Activated B cell treated with CpG ODN at 0.5 μM for 24 hours (primary cell): ENCODE measurements around the gene RGPD8. TPM values are rescaled to one million over a fixed set of nuclear protein-coding genes. Genes with fewer than 3 reads are reported as not detected.
A peak's percentile ranks its signal among the peaks of the same experiment; 100 is the strongest.
"Not testable (repeated sequence)": the region's sequence is repeated elsewhere in the genome, so short reads cannot be mapped to it uniquely, and the experiment has no call there.

Experiments used
- ATAC-seq: fragments of 200-7000 bp; cut with Tn5 transposase; one replicate; pipeline ENCODE4 v1.10.0; 2021; ENCODE audit warnings: low read depth, mild to moderate bottlenecking, moderate library complexity
- CTCF ChIA-PET: fragments of 350-600 bp; sonication (Branson Sonifier 250); formaldehyde crosslinking; loops from one replicate; lab custom pipeline; 2021; ENCODE audit warnings: antibody characterized with exemption; lab: Charles Lee
- POLR2A ChIA-PET: fragments of 350-600 bp; sonication (Branson Sonifier 250); formaldehyde crosslinking; loops from one replicate; lab custom pipeline; 2021; ENCODE audit warnings: antibody characterized with exemption; lab: Charles Lee
- DNase-seq: peaks from one replicate; pipeline ENCODE4 v3.0.0; 2022
- H3K27ac Mint-ChIP-seq: one replicate; pipeline ENCODE4 v1.8.0; 2020; ENCODE audit warnings: mixed read lengths
- H3K27me3 Mint-ChIP-seq: one replicate; pipeline ENCODE4 v1.8.0; 2021; ENCODE audit warnings: mixed read lengths
- H3K36me3 Mint-ChIP-seq: one replicate; pipeline ENCODE4 v1.8.0; 2021; ENCODE audit warnings: low read depth, mixed read lengths
- H3K4me1 Mint-ChIP-seq: one replicate; pipeline ENCODE4 v1.8.0; 2021; ENCODE audit warnings: mixed read lengths
- H3K4me3 Mint-ChIP-seq: one replicate; pipeline ENCODE4 v1.8.0; 2020; ENCODE audit warnings: mild to moderate bottlenecking, mixed read lengths
- H3K9me3 Mint-ChIP-seq: one replicate; pipeline ENCODE4 v1.8.0; 2020; ENCODE audit warnings: mixed read lengths
- CTCF ChIP-seq: fragments of 200-600 bp; IDR thresholded peaks from one replicate; pipeline ENCODE4 v1.8.0; 2022; ENCODE audit warnings: antibody characterized with exemption, mild to moderate bottlenecking
- intact Hi-C: fragments of 100-400 bp; cut with micrococcal nuclease; formaldehyde crosslinking; loops from one replicate; pipeline ENCODE4 v1.15.1; 2024
- total RNA-seq: library from RNA; stranded (reverse); gene quantifications from 2 replicates; pipeline ENCODE4 v1.2.3, GENCODE V29; 2022

The RGPD8 gene
- total RNA-seq = 16.4 and 26.6 TPM in 2 replicates

- Mint-ChIP-seq H3K27ac (peak within 1 kb of the TSS; percentile 63), H3K4me3 (peak within 1 kb of the TSS; percentile 82)
- H3K9me3 Mint-ChIP-seq, H3K27me3 Mint-ChIP-seq, H3K4me1 Mint-ChIP-seq, intact Hi-C loops, H3K36me3 Mint-ChIP-seq: not testable (repeated sequence)
- ChIA-PET POLR2A (interaction anchor here (0.6 to 0.7 kb wide), 8 partner anchors 65 to 385 kb away, joined by 3 to 10 read pairs (median 5); no protein-coding TSS in a partner anchor), CTCF (interaction anchor here (1.0 kb wide), 1 partner anchor 312 kb away, joined by 3 read pairs; no protein-coding TSS in a partner anchor)
- ATAC-seq = peak; percentile 99
- peak; percentile 80 for DNase-seq
Measured at GRCh38 chr2:112433480-112433879, at the start of gene RGPD8. TSS of gene RGPD8 (minus strand) at chr2:112433645. CDS start at chr2:112433453, 192 bp downstream.

GRCh38 chr2:112483042-112483473 is 49.6 kb upstream of the RGPD8 start:
- Mint-ChIP-seq H3K4me3 (peak overlapping the region; percentile 93), H3K36me3 (peaks cover 20% of the 10 kb centered on the region), H3K27ac (no peak overlapping the region), H3K9me3 (no peaks in the 10 kb centered on the region), H3K27me3 (no peaks in the 10 kb centered on the region), H3K4me1 (peaks cover 22% of the 10 kb centered on the region)
- POLR2A ChIA-PET = interaction anchor here (0.7 to 1.1 kb wide), 5 partner anchors 58 to 428 kb away, joined by 3 to 5 read pairs (median 3); partner anchors contain the start of genes CHCHD5 and TMEM87B
- CTCF ChIA-PET = no interaction called here
- intact Hi-C loops = loop anchor here (2.0 to 5.0 kb wide), 3 partner anchors 164 to 601 kb away; partner anchors contain the start of genes ANAPC1, SLC20A1 and TMEM87B
- no peak for DNase-seq
- TF ChIP-seq CTCF = no peak
- no peak for ATAC-seq

- no peak for TF ChIP-seq CTCF
- ChIA-PET CTCF (no interaction called here), POLR2A (interaction anchor here (0.7 to 1.0 kb wide), 4 partner anchors 101 to 427 kb away, joined by 3 to 5 read pairs (median 4); partner anchors contain the start of genes CHCHD5 and TMEM87B)
- peak; percentile 31 for DNase-seq
- intact Hi-C loops = loop anchor here (2.0 to 5.0 kb wide), 3 partner anchors 165 to 600 kb away; partner anchors contain the start of genes ANAPC1, SLC20A1 and TMEM87B
- Mint-ChIP-seq H3K27ac (peak overlapping the region; percentile 84), H3K9me3 (no peaks in the 10 kb centered on the region), H3K4me3 (peak overlapping the region; percentile 93), H3K36me3 (peaks cover 20% of the 10 kb centered on the region), H3K27me3 (no peaks in the 10 kb centered on the region), H3K4me1 (peaks cover 22% of the 10 kb centered on the region)
- peak; percentile 7 for ATAC-seq
Measured at GRCh38 chr2:112482309-112483041, 49.0 kb upstream of the RGPD8 start.

- Mint-ChIP-seq H3K4me1 (peaks cover 22% of the 10 kb centered on the region), H3K4me3 (peak within 1 kb of the TSS; percentile 98), H3K27me3 (no peaks in the 10 kb centered on the region), H3K9me3 (no peaks in the 10 kb centered on the region), H3K36me3 (peaks cover 20% of the 10 kb centered on the region), H3K27ac (peak within 1 kb of the TSS; percentile 97)
- intact Hi-C loops = loop anchor here (1.0 to 5.0 kb wide), 8 partner anchors 61 to 599 kb away; partner anchors contain the start of genes ANAPC1, POLR1B, SLC20A1 and TMEM87B
- peak; percentile 82 for ATAC-seq
- no peak for TF ChIP-seq CTCF
- DNase-seq = peak; percentile 85
- POLR2A ChIA-PET = interaction anchor here (1.1 to 1.3 kb wide), 2 partner anchors 60 to 103 kb away, joined by 4 to 6 read pairs; partner anchors contain the start of gene CHCHD5
- CTCF ChIA-PET = interaction anchor here (0.6 to 2.2 kb wide), 6 partner anchors 12 to 361 kb away, joined by 3 to 13 read pairs (median 5); no protein-coding TSS in a partner anchor
Measured at GRCh38 chr2:112481528-112482233, 48.2 kb upstream of the RGPD8 start, which contains the start of gene TTL. TSS of gene TTL (plus strand) at chr2:112482156. CDS start at chr2:112482345, 189 bp downstream.

- peaks cover 19% of the 10 kb centered on the region for H3K36me3 Mint-ChIP-seq
Measured at GRCh38 chr2:112481050-112481527, 47.6 kb upstream of the RGPD8 start.

More at GRCh38 chr2:112481050-112481527, 47.6 kb upstream of the RGPD8 start:
- DNase-seq = peak; percentile 71
- Mint-ChIP-seq H3K4me3 (peak overlapping the region; percentile 98), H3K4me1 (peaks cover 22% of the 10 kb centered on the region), H3K27me3 (no peaks in the 10 kb centered on the region), H3K9me3 (no peaks in the 10 kb centered on the region), H3K27ac (peak overlapping the region; percentile 97)
- ChIA-PET CTCF (interaction anchor here (0.6 to 2.2 kb wide), 7 partner anchors 11 to 360 kb away, joined by 3 to 13 read pairs (median 6); partner anchors contain the start of gene CHCHD5), POLR2A (interaction anchor here (0.6 to 1.3 kb wide), 3 partner anchors 60 to 337 kb away, joined by 4 to 8 read pairs (median 6); partner anchors contain the start of gene CHCHD5)
- no peak for TF ChIP-seq CTCF
- intact Hi-C loops = loop anchor here (1.0 to 5.0 kb wide), 7 partner anchors 61 to 599 kb away; partner anchors contain the start of genes ANAPC1, POLR1B, SLC20A1 and ZC3H6
- peak; percentile 73 for ATAC-seq
